GM18498 (cell line): Measurements from ENCODE around the gene PHLDA2.
"Not testable (repeated sequence)": the region's sequence is repeated elsewhere in the genome, so short reads cannot be mapped to it uniquely, and the experiment has no call there.

Experiments
- ATAC-seq: cut with Tn5 transposase; IDR thresholded peaks from one replicate; pipeline ENCODE4 v1.9.1; 2021; ENCODE audit warnings: mild to moderate bottlenecking, moderate library complexity; ENCODE audit not compliant: unreplicated experiment

Gene PHLDA2

DNA sequence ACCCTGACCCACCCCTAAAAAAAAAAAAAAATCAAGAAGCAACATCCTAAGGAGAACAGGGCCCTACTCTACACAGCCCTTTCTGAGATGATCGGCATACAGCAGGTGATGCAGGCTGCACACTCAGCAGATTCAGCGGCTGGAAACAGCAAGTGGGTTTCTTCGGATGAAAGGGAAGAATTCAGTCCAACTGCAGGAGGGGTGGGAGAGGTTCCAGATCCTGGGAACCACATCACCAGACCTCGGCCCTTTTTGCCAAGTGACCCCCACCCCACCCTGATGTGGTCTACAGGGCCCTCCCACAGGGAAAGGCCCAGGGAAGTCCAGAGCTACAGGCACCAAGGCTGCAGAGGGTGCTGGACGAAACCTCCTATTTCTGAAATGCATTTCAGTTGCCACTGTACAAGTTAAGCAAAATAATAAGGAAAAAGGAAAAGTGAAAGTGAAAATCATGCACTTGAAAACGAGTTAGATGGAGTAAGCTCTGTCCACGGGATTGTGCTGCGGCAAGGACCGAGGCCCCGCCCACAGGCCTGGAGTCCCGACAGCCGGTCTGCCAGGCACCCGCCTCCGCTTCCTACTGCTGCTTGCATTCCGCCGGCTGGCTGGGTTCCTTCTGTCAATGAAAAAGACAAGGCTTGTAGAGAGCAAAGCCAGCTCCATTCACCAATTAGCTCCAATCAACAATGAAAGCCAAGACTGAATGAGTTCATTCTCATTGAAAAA lies 16.0 kb upstream of the PHLDA2 start:
- no peak for ATAC-seq

DNA sequence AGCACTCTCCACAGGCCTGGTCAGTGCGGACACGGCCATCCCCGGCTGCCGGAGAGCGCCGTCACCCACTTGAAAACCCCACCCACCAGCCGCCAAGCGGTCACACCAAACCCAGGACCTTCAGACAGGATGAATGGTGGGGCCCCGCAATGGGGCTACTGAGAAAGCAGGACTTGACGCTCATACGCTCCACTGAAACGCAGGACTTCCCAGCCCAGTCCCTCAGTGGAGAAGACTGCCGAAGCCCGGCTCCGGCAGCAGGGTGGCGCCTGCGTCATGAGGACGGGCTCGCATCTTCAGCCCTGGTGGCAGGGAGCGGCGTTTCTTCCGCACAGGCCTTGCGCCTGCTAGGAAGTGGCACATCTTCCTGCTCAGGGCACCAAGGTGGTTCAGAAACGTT lies 15.3 kb upstream of the PHLDA2 start:
- no peak for ATAC-seq

DNA sequence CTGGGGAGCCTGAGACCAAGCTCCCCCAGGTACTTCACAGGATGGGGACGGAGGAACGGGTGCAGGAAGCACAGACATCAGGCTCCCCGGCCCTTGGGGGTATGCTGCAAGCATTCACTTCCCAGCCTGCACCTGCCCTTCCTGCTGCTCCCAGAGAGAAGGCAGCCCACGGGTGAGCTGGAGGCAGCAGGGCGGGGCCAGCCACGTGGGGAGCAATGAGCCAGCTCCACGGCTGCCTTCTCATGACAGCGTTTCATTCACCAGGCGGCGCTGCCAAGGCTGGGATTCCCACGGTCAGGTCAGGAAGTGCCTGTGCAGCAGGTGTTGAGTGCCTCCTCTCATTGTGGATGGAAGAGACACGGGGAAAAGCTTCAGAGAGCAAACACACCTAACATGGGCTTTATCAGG lies 14.5 kb upstream of the PHLDA2 start:
- no peak for ATAC-seq

DNA sequence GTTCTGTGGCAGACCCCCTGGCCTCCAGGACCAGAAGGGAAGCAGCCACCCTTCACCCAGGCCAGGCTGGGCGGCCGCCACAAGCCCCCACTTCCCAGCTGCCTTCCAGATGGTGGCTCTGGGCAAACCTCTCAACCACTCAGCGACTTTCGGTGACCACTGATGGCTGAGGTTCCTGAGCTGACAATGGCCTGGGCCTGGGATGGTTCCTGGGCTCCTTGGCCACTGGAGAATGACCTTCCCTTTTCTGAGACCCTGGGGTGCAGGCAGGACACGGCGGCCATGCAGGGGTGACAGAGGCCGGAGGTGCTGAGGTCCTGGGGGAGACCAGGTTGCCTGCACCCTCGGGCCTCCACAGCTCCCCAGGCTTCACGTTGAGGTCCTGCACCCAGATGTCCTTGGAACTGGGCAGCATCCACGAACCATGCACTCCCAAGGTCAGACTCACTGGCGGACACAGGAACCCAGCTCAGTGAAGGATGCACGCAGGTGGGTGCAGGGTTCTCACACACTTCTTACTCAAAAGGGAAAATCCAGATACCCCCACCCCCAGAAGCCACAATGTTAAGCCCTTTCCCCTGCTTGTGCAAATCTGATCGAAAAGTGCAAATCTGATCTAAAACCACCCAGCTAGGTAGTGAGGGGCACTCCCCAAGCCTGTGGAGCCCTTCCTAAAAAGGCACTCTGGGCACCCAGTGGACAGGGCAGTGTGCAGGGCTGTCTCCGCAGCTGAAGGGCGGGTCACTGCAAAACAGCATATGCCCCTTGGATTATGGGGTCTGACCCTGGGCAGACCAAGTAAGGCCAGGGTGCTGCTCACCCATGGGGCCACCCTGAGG lies 13.9 kb upstream of the PHLDA2 start:
- no peak for ATAC-seq

DNA sequence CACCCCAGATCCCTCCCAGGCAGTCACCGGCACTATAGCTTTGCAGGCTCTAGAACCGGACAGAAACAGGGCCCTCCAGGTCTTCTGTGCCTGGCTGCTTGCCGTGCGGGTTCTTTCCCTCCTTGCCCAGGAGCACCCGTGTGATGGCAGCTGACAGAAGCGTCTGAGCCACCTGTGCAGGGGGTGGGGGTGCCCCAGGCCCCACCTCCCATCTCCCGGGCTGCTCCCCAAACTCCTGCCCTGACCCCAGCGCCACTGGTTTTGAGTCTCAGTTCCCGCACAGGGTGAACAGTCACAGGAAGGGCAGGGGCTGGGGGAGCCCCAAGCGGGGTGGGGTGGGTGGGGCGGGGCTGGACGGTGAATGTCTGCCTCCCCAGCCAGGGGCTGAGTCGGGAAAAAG lies 13.2 kb upstream of the PHLDA2 start:
- no peak for ATAC-seq

DNA sequence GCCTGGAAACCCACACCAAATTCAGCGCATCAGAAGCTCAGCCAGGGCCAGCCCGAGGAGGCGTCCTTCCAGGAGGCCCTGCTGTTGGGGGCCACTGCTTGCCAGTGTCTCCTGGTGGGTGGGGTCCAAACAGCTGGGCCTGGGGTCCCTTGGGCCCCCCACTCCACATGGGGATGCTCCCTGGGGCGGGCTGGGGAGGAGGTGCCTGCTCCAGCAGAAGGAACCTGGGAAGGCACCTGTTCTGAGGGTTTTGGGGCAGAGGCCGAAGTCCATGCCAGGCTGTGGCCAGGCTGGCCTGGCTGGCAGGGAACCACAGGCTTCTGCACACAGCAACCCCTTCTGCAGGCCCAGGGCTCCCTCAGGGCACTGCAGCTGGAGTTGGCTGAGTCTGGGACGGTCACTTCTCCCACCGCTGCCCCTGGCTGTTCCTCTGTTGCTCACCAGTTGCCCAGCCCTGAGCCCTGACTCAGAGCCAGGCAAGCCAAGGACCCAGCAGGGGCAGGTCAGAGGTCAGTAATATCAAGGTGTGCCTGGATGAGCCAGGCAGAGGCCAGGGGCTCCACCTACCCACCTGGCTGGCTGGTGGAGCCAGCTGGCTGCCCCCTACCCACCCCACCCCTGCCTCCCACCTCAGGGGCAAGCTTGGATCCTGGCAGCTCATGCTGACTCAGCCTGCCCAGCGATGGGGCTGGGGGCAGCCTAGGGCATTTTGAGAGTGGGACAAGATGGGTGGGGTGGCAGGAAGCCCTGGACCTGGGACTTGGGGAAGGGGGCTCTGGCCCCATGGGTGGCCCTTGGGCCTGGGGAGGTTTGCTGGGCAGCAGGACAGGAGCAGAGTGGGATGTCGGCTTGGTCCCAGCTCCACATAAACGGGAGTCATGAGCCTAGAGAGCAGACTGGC lies 12.0 kb upstream of the PHLDA2 start:
- ATAC-seq, result no peak

DNA sequence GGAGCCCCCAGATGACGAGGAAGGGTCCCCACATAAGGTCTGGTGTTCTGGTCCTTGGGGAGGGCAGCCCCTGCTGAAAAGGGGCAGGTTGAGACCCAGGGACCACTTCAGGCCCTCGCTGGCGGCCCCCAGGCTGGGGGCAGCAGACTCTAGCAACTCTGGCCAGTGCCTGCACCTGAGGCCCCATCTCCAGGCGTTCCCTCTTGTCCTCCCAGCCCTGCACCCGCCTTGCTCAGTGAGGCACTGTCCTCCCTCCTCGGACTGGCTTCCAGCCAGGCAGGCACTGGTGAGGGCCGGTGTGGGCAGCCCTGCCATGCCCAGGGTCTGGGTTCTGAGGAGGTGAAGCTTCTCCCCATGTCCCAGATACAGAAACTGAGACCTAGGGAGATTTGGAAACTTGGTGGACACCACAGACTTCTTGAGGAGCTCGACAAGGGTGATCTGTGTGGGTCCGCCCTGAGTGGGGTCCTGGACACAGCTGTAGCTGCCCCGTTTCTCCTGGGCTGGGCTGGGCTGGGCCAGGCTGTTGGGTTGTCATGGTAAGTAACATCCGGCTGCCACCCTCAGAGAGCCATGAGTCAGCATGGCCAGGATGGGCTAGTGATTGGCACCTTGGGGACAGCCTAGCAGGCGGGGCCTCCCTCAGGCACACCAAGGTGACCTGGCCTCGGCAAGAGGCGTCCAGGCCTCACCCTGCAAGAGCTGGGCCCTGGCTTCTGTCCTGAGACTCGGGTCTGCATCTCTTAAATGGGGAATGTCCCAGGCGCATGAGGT lies 11.1 kb upstream of the PHLDA2 start:
- no peak for ATAC-seq

DNA sequence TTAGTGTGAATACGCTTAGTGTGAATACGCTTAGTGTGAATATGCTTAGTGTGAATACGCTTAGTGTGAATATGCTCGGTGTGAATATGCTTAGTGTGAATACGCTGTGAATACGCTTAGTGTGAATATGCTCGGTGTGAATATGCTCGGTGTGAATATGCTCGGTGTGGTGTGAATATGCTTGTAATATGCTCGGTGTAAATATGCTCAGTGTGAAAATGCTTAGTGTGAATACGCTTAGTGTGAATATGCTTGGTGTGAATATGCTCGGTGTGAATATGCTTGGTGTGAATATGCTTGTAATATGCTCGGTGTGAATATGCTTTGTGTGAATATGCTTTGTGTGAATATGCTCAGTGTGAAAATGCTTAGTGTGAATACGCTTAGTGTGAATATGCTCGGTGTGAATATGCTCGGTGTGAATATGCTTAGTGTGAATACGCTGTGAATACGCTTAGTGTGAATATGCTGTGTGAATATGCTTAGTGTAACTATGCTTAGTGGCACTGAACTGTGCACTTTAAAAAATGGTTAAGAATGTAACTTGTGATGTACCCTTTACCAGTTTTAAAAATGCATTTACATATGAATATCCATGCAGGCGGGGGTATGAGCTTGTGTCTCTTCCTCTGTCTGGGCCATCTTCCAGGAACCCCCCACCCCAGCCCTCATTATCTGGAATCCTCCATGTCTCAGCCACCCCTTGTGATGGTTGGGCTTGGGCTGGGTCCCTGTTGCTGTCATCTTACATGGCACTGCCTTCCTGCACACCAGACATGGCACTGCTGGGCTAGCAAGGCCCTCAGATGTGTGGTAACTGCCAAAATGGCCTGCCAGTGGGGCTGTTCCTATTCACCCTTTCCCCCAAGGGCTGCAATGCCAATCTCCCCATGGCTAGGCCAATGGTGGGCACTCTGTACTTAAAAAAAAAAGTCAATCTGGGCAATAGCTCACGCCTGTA lies 9.5 kb upstream of the PHLDA2 start:
- not testable (repeated sequence) for ATAC-seq

DNA sequence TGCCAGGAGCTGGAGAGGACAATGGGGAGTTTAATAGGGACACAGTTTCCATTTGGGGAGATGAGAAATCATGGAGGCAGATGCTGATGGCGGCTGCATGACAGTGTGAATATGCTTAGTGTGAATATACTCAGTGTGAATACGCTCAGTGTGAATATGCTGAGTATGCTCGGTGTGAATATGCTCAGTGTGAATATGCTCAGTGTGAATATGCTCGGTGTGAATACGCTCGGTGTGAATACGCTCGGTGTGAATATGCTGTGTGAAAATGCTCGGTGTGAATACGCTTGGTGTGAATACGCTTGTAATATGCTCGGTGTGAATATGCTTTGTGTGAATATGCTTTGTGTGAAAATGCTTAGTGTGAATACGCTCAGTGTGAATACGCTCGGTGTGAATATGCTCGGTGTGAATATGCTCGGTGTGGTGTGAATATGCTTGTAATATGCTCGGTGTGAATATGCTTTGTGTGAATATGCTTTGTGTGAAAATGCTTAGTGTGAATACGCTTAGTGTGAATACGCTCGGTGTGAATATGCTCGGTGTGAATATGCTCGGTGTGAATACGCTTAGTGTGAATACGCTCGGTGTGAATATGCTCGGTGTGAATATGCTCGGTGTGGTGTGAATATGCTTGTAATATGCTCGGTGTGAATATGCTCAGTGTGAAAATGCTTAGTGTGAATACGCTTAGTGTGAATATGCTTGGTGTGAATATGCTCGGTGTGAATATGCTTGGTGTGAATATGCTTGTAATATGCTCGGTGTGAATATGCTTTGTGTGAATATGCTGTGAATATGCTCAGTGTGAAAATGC lies 8.6 kb upstream of the PHLDA2 start:
- ATAC-seq, result not testable (repeated sequence)

DNA sequence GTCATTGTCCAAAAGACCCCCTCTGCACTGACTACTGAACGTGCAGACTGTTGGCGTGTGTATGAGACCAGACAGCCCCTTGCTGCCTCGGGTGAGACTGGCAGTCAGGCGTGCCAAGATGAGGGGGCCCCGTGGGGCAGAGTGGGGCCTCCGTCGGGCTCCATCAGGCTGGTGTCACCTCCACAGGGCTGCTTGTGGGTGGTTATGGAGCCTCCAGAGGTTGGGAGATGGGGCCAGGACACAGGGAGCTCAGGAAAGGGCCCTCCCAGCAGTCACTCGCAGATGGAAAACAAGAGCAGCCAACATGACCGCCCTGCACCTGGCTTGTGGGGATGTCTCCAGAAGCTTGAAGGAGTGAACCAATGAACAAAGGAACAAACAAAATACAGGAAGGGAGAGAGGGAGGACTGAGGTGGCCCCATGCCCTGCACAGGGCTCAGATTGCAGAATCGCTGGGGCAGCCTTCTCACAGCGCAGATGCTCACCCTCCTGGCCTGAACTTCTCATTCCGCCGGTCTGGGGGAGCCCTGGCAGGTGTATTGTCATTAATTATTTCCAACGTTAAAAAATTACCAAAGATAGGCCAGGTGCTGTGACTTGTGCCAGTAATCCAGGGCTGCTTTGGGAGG lies 5.5 kb upstream of the PHLDA2 start:
- no peak for ATAC-seq

DNA sequence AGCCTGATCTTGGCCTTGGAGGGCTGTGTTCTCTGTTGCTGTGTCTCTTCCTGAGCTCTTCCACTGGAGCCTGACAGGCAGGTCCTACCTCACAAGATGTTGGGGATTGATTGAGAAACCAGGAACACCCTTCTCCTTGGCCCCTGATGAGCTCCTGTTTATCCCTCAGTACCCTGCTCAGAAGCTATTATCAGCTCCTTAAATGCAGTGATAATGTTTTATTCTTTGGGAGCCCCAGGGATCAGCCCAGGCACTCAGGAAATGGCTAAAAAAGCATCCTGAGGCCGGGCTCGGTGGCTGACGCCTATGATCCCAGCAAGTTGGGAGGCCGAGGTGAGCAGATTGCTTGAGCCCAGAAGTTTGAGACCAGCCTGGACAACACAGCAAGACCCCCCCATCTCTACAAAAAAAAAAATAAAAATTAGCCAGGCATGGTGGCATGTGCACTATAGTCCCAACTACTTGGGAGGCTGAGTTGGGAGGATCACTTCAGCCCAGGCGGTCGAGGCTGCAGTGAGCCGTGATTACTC lies 4.9 kb upstream of the PHLDA2 start:
- no peak for ATAC-seq

DNA sequence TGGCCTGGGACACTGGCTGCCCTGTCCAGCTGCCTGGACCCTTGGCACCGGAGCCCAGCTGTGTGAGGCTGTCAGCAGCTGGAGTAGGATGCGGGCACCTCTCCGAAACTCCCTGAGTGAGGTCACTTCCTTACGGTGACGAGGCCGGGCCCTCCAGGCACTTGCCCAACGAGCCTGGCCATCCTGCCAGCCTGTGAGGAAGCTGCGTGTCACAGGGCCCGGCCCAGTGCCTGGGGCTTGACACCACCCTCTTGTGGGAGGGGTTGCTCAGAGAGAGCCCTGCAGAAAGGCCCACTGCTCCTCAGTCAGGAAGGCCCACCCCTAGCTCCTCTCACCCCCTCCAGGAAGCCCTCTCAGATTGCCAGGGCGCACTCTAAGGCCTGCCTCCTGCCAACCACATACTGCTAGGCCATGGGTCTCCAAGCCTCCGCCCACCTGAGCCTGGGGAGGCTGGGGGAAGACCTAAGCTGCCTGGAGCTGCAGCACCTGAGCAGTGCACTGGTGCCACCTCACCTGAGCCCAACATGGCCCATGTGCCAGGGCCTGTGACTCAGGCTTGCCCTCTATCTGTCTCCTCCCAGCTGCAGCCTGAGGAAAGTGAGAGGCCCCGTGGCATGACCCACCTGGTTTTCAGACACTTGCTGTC lies 4.3 kb upstream of the PHLDA2 start:
- no peak for ATAC-seq

DNA sequence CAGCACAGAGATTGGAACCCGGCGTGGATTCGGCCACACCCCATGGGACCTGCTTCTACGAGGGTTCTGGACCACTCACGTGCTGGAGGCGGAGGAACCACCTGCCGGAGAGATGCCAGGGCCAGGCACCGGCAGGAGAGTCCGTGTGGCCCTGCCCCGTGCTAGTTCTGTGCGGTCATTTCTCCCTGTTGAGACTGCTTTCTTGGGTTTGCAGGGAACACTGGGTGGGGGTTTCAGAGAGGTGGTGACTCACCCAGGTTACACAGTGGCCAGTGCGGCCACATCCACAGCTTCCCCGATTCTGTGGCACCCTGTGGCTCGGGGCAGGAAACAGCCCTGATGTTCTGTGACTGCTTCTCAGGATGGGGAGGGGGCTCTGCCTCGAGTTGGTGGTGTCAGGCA lies 3.6 kb upstream of the PHLDA2 start:
- ATAC-seq, result no peak

DNA sequence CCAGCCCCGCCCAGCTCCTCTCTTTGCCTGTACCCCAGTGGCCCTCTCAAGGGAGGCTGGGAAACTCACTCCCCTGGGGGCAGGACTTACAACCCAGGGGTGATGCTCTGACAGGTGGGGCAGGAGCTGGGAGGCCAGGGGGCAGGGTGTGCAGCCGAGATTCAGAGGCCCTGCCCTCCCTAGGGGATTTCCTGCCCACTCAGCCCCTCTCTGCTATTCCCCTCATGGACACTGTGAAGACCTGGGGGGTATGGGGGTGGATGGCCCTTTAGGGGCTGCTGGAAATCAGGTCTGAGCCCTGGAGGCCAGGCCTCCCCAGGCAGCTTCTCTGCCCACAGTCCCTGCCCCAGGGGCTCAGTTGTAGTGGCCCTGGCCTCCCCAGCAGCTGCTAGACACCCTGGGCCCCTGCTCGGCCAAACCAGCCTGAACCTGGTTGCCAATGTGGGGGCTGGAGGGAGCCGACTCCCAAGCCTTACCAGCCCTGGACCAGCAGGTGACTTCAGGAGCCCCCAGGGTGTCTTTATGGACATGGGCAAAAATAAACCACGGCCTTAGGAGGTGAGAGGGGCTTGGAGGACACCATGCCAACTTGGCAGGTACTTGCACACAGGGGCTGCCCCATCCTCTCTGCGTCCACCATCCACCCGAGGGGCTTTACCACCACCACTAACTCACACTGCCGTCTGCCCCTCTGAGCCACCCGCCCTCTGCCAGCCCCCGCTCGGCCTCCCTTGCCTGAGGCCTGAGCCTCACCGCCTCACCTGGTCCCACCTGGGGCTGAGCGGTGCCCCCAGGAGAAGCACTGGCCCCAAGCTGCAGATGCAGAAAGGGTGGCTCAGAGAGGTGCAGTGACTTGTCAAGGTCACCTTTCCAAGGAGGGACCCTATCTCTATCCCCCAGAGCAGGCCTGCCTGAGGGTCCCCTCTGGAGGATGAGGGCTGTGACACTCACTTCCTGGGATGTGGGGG lies 2.8 kb upstream of the PHLDA2 start:
- no peak for ATAC-seq

DNA sequence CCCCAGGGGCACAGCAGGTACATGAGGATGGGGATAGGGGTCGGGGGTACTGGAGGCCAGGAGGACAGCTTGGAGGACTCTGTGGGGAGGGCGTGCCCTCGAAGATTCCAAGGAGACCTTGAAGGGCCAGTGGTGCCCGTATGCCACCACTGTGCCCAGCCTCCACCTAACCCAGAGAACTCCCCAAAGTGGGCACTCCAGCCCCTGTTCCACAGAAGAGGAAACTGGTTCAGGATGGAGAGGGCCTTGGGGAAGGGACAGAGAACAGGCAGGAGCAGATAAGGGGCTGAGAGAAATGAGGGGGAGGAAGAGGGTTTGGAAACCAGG lies 2.2 kb upstream of the PHLDA2 start:
- ATAC-seq, result no peak

DNA sequence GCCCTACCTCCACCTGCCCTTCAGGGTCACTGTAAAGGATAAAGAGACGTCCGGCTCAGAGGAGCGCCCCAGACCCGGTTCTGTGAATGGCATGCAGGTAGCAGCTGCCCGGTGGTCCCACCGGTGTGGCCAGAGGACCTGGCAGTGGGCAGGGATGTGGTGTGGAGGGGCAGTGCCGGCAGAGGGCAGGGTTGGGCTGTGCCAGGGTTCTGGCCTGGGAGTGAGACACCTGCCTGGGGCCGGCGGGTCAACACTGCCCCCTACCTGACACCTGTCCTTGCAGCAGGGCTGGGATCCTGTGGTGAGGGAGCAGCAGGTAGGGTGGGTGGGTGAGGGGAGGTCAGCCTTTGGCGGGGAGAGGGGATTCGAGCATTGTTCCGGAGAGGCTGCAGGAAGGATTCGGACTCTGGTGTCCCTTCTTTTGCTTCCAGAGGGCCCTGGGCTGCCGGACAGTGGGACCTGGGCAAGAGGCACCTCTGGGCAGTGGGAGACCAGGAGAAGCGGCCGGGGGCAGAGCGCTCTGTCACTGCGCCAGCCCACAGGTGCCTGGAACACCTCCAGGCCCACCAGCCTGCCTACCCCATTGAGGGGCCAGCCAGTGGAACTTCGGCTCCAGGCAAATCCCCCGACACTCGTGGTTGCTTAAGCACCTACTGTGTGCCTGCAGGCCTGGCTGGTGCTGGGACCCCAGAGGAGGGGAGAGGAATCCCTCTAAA lies 1.6 kb upstream of the PHLDA2 start:
- no peak for ATAC-seq
